Thyroid gland (tissue), 4 donors: ENCODE results near the gene CLN6.

Experiments
- POLR2A ChIP-seq, 2 donors: fragments of 450-650 bp; IDR thresholded peaks; one replicate each; pipeline ENCODE4 v1.6.1; 2017; ENCODE audit warnings: antibody characterized with exemption in 2 of 2, mild to moderate bottlenecking in 2 of 2, moderate library complexity in 1 of 2
- TF ChIP-seq, protein P1 (sequence below), 6 experiments: fragments of 200-600 bp in 3 of 6; fragments of 450-650 bp in 3 of 6; sonication (generic) in 3 of 6; IDR thresholded peaks; one replicate each; pipeline ENCODE4 v1.5.1; 2016 to 2019; ENCODE audit warnings: antibody characterized with exemption in 6 of 6, mild to moderate bottlenecking in 2 of 6, inconsistent platforms in 1 of 6, moderate library complexity in 1 of 6

DNA sequence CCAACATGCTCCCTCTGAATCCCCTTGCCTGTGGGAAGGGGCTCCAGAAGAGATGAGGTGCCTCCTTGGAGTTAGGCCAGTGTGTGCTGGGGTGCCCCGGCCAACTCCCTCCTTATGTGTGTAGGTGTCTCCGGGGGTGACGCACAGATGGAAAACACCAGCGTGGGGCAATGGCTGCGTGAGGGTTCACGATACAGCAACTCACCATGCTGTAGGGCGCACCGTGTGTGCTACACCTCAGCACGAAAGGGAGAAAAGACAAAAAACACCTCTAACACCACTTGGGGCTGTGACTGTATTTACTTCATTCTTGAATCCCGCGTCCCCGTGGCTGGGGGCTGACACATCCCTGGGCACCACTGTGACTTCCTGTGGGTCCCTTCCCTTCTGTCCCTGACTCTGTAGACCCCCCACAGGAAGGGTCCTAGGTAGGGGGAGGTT, 22.8 kb downstream of the CLN6 start:
- no peak for TF ChIP-seq POLR2A (IDR thresholded peaks at IDR 0.05)
- TF ChIP-seq, protein P1, sequence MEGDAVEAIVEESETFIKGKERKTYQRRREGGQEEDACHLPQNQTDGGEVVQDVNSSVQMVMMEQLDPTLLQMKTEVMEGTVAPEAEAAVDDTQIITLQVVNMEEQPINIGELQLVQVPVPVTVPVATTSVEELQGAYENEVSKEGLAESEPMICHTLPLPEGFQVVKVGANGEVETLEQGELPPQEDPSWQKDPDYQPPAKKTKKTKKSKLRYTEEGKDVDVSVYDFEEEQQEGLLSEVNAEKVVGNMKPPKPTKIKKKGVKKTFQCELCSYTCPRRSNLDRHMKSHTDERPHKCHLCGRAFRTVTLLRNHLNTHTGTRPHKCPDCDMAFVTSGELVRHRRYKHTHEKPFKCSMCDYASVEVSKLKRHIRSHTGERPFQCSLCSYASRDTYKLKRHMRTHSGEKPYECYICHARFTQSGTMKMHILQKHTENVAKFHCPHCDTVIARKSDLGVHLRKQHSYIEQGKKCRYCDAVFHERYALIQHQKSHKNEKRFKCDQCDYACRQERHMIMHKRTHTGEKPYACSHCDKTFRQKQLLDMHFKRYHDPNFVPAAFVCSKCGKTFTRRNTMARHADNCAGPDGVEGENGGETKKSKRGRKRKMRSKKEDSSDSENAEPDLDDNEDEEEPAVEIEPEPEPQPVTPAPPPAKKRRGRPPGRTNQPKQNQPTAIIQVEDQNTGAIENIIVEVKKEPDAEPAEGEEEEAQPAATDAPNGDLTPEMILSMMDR (IDR thresholded peaks at IDR 0.05), result no peak
